Measurements from ENCODE around the gene NEUROG2.
"Not testable (repeated sequence)": the region's sequence is repeated elsewhere in the genome, so short reads cannot be mapped to it uniquely, and the experiment has no call there.

The NEUROG2 gene

GRCh38 chr4:112490808-112491207 is 25.2 kb downstream of the NEUROG2 start:
- Mint-ChIP-seq H3K27me3 (peaks cover 23% of the 10 kb centered on the region), H3K9me3 (peaks cover 28% of the 10 kb centered on the region)
- H3K4me1 Mint-ChIP-seq (ENCODE audit: low read depth); intact Hi-C loops (cut with micrococcal nuclease); H3K27ac Mint-ChIP-seq; H3K4me3 Mint-ChIP-seq; H3K36me3 Mint-ChIP-seq (ENCODE audit: low read depth): not testable (repeated sequence)

GRCh38 chr4:112485930-112486329 is 30.1 kb downstream of the NEUROG2 start:
- peaks cover 34% of the 10 kb centered on the region for H3K9me3 Mint-ChIP-seq
- no peaks in the 10 kb centered on the region for H3K4me1 Mint-ChIP-seq (ENCODE audit: low read depth)
- intact Hi-C loops (cut with micrococcal nuclease) = no loop called here
- H3K27ac Mint-ChIP-seq = no peak overlapping the region
- H3K36me3 Mint-ChIP-seq (ENCODE audit: low read depth) = no peaks in the 10 kb centered on the region
- no peak overlapping the region for H3K4me3 Mint-ChIP-seq
- H3K27me3 Mint-ChIP-seq = peaks cover 14% of the 10 kb centered on the region

DNA sequence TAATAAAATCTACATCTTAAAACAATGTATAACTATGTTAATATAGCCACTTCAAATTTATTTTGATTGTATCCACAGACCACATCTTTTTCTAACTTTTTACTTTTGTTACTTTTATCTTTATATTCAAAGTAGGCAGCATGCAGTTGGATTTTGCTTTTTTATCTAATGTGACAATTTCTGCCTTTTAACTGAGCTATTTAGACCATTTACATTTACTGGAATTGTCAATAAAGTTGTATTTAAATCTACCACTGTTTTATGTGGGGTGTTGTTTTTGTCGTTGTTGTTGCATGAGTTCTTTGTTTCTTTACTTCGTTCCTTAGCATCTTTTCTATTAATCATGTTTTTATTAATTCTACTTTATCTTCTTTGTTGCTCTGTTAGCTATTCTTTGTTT is 42.0 kb downstream of the NEUROG2 start:
- no peaks in the 10 kb centered on the region for H3K4me1 Mint-ChIP-seq (ENCODE audit: low read depth)
- intact Hi-C loops (cut with micrococcal nuclease) = no loop called here
- H3K9me3 Mint-ChIP-seq = peaks cover 2% of the 10 kb centered on the region
- no peaks in the 10 kb centered on the region for H3K36me3 Mint-ChIP-seq (ENCODE audit: low read depth)
- H3K4me3 Mint-ChIP-seq = no peak overlapping the region
- H3K27me3 Mint-ChIP-seq = peaks cover 5% of the 10 kb centered on the region
- no peak overlapping the region for H3K27ac Mint-ChIP-seq

DNA sequence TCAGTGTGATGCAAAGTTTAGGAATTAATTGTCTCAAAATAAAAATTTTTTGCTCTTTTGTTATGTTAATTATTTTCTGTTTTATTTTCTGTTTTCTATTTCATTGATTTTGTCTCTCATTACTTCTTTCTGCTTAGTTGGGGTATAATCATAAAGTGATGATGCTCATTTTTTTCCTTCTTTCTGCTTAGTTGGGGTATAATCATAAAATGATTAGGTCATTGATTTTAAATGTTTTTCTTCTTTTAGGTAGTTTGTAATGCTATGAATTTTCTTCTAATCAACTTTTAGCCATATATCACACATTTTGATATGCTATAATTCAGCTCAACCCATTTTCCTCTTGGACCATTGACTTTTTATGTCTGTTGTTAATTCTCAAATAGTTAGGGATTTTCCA is 43.7 kb downstream of the NEUROG2 start:
- peaks cover 5% of the 10 kb centered on the region for H3K27me3 Mint-ChIP-seq
- H3K36me3 Mint-ChIP-seq (ENCODE audit: low read depth) = no peaks in the 10 kb centered on the region
- H3K27ac Mint-ChIP-seq = no peak overlapping the region
- no peaks in the 10 kb centered on the region for H3K4me1 Mint-ChIP-seq (ENCODE audit: low read depth)
- intact Hi-C loops (cut with micrococcal nuclease) = no loop called here
- H3K9me3 Mint-ChIP-seq = no peaks in the 10 kb centered on the region
- H3K4me3 Mint-ChIP-seq = no peak overlapping the region

Measured in dendritic cell treated with granulocyte-macrophage colony-stimulating factor and Interleukin-4, amounts not matched to agents 40 ng/mL and 50 ng/mL, for 4 days (primary cell).